ENCODE measurements around the gene PPP1R14B.

GRCh38 chr11:64226507-64227051 lies 20.2 kb downstream of the PPP1R14B start:
- TF ChIP-seq MYC (IDR thresholded peaks at IDR 0.05; ENCODE audit: low read depth, low read length) (no peak; the same call in 1 of the 2 replicates), CTCF (IDR thresholded peaks at IDR 0.05; ENCODE audit: low read depth, low read length) (no peak)
- TF ChIP-seq, protein P1, sequence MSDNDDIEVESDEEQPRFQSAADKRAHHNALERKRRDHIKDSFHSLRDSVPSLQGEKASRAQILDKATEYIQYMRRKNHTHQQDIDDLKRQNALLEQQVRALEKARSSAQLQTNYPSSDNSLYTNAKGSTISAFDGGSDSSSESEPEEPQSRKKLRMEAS (IDR thresholded peaks at IDR 0.05; ENCODE audit: low read depth, low read length): no peak

Measured in NB4 (cell line).